ENCODE data around the gene PHACTR1. TPM values are rescaled to one million over a fixed set of nuclear protein-coding genes. Genes with fewer than 3 reads are reported as not detected.
A peak's percentile ranks its signal among the peaks of the same experiment; 100 is the strongest.

Gene PHACTR1
- total RNA-seq, 1 experiment from 2014 or later: not detected

DNA sequence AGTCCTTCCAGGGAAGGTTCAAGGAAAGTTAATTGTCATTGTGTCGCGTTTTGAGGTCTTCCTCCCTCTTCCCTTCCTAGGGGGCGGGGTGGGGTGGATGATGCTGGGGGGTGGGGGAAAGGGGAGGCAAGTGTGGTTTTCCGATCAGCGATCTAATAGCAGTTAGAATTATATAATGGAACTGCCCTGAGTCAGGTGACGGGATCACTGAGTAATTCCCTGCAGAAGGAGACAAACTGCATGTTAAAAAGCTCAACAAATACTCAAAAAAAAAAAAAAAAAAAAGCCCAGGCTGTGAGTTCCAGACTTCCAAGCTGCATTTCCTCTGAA is 240.4 kb downstream of the PHACTR1 start:
- in situ Hi-C loops (cut with HindIII; ENCODE audit: low pct_unique_long_range_greater_than_20kb, low sequenced_read_pairs): no loop called here
- DNase-seq (ENCODE audit: low read depth): no peak

DNA sequence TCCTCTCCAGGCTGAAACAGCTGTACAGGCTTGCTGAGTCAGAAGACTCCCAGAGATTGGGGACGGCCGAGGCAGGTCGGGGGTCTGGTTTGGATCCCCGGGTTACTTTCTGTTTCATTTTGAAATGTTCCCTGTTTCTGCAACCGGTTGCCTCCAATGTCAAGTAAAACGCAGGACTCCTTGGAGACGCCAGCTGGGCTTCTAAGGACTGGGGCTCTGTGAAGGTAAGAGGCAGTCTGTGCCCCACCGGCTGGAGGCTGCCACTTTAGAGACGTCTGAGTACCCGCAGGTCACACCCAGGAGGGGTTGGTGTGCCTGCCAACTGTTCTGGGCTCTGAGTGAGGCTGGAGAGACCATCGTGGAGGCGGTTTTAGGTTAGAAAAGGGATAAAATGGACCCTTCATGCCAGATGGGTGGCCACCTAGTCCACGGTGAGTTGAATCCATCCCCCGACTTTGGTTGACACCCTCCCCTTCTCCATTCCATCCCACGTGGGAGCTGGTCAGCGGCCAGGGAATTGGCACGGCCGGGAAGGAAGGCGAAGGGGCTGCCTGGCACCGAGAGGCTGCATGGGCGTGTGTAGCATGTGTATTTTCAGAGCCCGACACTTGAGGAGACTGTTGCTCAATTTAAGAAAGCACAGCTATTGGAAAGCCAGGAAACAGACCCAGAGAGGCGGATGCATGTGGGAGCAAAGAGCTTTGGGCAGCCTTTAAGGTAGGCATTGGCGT is 240.9 kb downstream of the PHACTR1 start:
- no peak for DNase-seq (ENCODE audit: low read depth)
- in situ Hi-C loops (cut with HindIII; ENCODE audit: low pct_unique_long_range_greater_than_20kb, low sequenced_read_pairs): no loop called here

DNA sequence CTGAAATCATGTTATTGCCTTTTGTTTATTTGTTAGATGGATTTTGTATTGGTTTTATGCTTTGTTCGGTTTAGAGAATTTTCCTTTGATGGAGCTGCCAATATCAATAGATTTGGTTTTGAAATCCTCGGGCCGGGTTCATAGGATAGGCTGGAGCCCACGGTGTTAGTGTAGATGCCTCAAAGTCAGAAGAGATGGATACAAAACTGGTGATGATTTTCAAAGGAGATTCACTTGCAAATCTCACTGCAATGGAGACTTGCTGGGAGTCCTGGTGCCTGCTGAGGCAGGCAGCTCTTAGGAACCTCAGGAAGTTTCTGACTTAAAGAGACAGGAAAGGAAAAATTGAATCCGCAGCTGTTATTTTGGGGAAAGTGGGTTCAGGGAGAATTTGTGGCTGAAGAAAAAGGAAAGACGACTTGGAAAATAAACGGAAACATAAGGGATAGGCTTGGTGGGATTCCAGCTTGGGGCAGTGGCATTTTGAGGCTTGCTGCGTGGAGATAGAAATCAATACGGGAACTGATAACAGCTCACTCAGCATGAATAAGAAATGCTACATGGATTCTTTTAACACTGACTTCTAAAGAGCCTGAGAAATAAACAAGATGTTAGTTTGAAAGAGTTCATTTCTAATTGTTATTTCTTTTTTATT is 241.6 kb downstream of the PHACTR1 start:
- no peak for DNase-seq (ENCODE audit: low read depth)

DNA sequence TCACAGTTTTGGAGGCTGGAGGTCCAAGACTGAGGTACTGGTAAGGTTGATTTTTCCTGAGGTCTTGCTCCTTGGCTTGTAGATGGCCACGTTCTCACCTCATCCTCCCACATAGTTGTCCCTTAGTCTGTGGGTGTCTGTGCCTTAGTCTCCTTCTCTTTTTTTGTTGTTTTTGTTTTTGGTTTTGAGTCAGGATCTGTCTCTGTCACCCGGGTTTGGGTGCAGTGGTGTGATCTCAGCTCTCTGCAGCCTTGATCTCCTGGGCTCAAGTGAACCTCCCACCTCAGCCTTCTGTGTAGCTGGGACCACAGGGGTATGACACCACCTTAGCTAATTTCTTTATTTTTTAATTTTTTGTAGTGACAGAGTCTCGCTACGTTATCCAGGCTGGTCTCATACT is 245.2 kb downstream of the PHACTR1 start:
- in situ Hi-C loops (cut with HindIII; ENCODE audit: low pct_unique_long_range_greater_than_20kb, low sequenced_read_pairs): no loop called here

More for the DNA sequence above, 241.6 kb downstream of the PHACTR1 start:
- in situ Hi-C loops (cut with HindIII; ENCODE audit: low pct_unique_long_range_greater_than_20kb, low sequenced_read_pairs): no loop called here

DNA sequence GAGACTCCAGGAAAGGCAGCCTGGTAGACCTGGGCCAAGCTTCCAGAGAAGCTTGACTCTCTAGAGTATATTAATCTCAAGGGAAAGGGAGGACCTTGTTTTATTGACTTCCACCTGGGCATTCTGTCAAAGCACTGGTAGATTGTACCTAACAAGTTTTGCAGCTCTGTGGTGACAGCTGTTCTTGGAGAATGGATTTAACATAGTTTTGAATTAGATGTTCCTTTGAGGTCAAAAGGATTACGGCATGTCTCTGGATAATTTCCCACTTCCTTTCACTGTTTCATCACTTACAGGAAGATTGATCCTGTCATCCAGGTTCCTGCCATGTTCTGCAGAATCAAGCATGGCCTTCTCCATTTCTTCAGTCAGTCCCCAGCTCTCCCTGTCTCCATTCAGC is 246.0 kb downstream of the PHACTR1 start:
- in situ Hi-C loops (cut with HindIII; ENCODE audit: low pct_unique_long_range_greater_than_20kb, low sequenced_read_pairs): no loop called here

More for the DNA sequence above, 245.2 kb downstream of the PHACTR1 start:
- DNase-seq (ENCODE audit: low read depth): no peak

DNA sequence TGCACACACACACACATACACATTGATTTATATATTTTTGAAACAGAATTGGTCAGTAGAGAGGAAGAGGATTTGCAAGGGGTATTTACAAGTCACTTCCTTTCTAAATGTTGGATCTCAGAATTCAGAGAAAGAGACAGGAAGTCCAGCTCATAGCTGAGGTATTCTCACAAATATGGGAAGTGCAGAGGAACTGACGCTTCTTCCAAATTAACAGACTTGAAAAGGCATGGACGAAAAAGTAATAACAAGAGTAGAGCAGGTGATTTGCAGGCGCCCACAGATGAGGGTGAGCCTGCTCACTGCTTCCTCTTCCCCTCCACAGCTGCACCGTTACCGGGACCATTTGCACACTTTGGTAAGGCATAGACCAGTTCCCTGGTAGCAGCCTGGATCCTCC is 246.4 kb downstream of the PHACTR1 start:
- DNase-seq (ENCODE audit: low read depth): no peak
- in situ Hi-C loops (cut with HindIII; ENCODE audit: low pct_unique_long_range_greater_than_20kb, low sequenced_read_pairs): no loop called here

More for the DNA sequence above, 246.0 kb downstream of the PHACTR1 start:
- no peak for DNase-seq (ENCODE audit: low read depth)

DNA sequence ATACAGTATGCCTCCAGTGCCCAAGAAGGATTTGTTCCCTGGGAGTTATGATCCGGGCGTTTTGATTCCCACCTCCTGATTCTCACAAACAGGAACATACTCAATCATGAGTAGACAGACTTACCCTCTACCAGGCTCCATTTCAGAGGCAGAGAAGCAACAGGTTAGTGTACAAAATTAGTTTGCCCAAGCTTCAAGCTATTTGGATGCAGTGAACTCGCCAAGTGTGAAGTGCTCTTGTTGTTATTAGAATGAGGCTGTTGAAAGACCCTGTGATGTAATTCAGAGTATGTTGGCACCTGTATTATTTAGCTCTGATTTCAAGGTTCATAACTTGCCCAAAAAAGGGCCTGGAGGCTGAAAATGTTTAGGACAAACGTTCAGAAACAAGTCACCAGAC is 247.0 kb downstream of the PHACTR1 start:
- in situ Hi-C loops (cut with HindIII; ENCODE audit: low pct_unique_long_range_greater_than_20kb, low sequenced_read_pairs): no loop called here

DNA sequence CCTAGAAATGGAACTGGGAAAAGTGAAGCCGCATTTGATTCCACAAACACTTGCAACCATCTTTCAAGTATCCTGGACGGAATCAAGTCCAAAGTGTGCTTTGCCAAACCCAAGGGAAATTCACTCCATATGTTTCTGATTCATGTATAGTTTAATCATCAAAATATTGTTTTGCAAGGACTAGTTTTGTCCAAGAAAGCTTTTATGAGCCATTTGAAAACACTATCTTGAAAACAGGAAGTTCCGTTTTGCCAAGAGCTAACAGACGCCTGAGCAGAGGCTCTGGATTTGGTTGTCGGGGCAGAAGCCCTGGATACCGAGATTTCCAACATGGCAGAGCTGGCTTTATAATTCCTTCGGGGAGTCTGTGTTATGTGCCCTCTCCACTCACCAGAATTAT is 251.1 kb downstream of the PHACTR1 start:
- in situ Hi-C loops (cut with HindIII; ENCODE audit: low pct_unique_long_range_greater_than_20kb, low sequenced_read_pairs): no loop called here
- no peak for DNase-seq (ENCODE audit: low read depth)

More for the DNA sequence above, 247.0 kb downstream of the PHACTR1 start:
- DNase-seq (ENCODE audit: low read depth): no peak

DNA sequence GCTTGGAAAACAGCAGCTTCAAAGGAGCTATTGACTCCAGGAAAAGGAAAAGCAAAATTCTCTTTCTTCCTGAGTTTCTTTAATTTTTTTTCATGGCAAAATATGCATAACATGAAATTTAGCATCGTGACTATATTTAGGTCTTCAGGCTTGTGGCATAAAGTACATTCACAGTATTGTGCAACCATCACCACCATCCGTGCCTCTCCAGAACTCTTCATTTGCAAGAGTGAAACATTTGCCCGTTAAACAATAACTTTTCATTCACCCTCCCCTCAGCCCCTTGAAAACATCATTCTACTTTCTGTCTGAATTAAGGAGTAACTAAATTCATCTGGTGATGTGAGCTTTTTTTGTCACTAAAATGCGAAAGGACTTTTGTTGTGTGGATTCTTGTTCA is 251.7 kb downstream of the PHACTR1 start:
- in situ Hi-C loops (cut with HindIII; ENCODE audit: low pct_unique_long_range_greater_than_20kb, low sequenced_read_pairs): no loop called here
- DNase-seq (ENCODE audit: low read depth): no peak

DNA sequence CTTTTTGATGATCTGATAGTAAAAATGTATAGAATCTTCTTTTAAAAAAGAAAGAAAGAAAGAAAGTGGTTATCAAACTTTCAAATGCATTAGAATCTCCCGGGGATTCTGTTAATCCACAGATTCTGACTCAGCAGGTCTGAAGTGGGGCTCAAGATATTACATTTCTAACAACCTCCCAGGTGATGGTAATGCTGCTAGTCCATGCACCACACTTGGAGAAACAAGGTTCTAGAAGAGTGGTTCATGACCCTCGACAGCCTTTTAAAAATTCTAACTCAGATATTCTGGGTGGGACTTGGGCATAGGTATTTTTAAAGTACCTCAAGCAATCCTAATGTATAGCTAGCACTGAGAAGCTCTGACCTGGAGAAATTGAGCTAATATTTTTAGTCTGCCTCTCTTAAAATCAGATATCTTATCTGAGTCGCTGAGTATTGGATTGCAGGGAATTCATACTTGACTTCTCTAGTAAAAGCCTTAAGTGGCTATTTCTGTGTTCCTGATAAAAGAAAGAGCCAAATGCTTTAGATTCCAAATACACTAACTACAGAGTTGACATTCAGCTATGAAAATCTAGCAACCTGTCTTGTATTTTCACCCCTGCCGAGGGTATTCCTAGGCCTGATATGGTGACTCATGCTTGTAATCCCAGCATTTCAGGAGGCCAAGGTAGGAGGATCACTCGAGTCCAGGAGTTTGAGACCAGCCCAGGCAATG is 252.4 kb downstream of the PHACTR1 start:
- in situ Hi-C loops (cut with HindIII; ENCODE audit: low pct_unique_long_range_greater_than_20kb, low sequenced_read_pairs): no loop called here
- DNase-seq (ENCODE audit: low read depth): no peak

DNA sequence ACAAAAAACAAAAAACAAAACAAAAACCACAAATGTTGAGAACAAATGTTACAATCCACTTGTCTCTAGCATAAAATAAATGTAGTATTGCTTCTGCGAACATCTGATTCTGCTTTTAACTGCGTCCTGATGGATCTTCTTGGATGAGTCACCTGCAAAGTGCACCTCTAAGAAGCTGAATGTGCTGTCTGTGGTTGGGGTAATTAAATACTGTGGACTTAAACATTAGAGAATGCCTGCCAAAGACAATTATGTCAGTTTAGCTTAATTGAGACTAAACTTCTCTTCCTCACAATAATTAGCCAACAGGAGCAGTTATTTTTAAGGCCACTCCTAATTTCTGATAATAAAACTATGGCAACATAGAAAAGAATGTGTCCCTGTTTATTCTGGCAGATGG is 253.4 kb downstream of the PHACTR1 start:
- in situ Hi-C loops (cut with HindIII; ENCODE audit: low pct_unique_long_range_greater_than_20kb, low sequenced_read_pairs): no loop called here
- DNase-seq (ENCODE audit: low read depth): no peak

DNA sequence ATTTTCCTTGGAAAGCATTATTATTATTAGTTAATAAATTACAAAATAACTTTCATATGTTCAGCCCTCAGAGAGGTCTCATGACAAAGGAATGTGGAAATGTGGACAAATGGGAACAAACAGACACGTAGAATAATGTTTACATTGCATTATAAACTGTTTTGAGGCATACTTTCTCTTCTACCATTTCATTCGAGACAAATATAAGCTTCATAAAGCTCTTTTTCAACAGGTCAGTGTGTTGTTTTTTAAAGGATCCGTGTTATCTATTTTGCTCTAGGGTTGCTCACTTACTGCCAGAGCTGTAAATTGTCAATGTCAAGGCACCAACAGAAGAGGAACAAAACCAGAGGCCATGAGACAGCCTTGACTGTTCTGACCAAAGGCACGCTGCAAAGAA is 256.8 kb downstream of the PHACTR1 start:
- in situ Hi-C loops (cut with HindIII; ENCODE audit: low pct_unique_long_range_greater_than_20kb, low sequenced_read_pairs): no loop called here
- DNase-seq (ENCODE audit: low read depth): peak; percentile 30

DNA sequence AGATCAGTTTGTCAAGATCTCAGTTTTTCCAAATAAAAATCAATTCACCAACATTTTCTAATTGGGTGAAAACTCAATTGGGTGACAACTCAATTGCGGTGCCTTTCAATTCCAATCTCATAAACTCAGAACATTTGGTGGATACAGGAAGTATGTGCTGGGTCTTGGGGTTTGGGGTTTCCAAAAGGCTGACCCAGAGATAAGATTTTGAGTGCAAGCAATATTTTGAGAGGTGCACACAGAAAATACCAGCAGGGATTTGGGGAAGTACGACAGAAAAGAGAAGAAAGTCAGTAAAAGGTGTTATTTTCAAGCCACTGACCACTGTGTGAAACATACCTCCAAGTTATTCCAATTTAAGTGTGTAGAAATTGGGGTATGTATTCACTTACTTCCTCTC is 258.0 kb downstream of the PHACTR1 start:
- no peak for DNase-seq (ENCODE audit: low read depth)
- in situ Hi-C loops (cut with HindIII; ENCODE audit: low pct_unique_long_range_greater_than_20kb, low sequenced_read_pairs): no loop called here

DNA sequence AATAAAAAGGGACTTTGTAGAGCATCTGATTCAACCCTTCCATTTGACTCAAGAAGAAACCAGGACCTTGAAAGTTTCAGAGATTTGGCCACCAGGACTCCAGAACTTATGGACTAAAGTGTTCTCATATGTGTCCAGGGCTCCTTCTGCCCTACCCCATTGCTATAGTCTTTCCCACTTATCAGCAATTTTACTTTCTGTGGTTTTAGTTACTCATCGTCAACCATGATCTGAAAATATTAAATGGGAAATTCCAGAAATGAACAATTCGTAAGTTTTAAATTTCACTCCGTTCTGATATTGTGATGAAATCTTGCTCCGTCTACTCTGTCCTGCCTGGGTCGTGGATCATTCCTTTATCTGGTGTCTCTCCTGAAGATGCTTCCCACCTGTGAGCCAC is 259.8 kb downstream of the PHACTR1 start:
- no peak for DNase-seq (ENCODE audit: low read depth)
- in situ Hi-C loops (cut with HindIII; ENCODE audit: low pct_unique_long_range_greater_than_20kb, low sequenced_read_pairs): no loop called here

DNA sequence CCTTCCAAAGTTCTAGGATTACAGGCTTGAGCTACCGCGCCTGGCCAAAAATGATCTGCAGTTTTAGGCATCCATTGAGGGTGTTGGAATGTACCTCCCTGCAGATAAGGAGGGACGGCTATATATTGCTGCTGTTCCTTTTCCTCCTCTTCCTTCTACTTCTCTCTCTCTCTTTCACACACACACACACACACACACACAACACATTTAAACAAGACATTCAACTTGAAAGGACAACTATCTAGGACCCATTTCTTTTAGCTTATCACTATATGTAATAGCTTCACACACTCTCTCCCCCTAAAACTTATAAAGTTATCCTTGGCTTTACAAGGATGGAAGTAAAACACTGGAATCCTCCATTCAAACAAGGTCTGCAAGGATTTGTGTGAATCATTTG is 260.6 kb downstream of the PHACTR1 start:
- DNase-seq (ENCODE audit: low read depth): no peak
- in situ Hi-C loops (cut with HindIII; ENCODE audit: low pct_unique_long_range_greater_than_20kb, low sequenced_read_pairs): no loop called here

DNA sequence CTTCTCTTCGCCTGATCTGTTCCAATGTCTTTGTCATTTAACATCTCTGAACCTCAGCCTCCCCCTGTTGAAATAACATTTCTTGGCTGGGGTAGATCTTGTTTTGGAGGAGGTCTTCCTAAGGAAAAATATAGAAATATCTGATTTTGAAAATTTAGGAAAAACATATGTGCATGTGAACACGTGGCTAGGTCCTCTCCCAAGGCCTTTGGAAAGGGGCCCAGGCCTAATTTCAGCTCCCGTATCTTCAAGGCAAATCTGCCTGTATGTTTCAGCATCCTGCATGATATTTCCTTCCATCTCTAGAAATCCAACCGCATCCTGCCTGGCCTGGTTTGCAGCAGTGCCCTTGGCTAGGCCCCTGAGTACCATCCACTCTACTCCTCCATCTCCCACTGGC is 261.2 kb downstream of the PHACTR1 start:
- in situ Hi-C loops (cut with HindIII; ENCODE audit: low pct_unique_long_range_greater_than_20kb, low sequenced_read_pairs): no loop called here
- no peak for DNase-seq (ENCODE audit: low read depth)

DNA sequence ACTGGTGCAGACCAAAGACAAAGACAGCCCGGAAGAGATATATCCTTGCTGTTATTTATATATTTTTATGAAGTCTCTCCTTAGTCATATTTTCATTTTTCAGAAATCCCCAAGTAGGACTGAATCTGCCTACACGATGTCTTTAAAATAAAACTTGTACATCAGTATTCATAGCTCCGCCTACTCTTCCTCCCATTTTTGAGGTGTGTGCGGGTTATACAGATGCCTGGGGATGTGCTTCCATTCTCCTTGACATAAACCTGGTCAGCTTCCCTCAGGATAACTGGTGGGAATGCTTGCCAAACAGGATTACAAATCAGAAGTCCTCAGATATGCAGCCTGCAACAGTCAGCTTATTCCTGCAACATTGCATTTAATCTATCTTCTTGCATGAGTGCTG is 264.2 kb downstream of the PHACTR1 start:
- in situ Hi-C loops (cut with HindIII; ENCODE audit: low pct_unique_long_range_greater_than_20kb, low sequenced_read_pairs): no loop called here
- no peak for DNase-seq (ENCODE audit: low read depth)

DNA sequence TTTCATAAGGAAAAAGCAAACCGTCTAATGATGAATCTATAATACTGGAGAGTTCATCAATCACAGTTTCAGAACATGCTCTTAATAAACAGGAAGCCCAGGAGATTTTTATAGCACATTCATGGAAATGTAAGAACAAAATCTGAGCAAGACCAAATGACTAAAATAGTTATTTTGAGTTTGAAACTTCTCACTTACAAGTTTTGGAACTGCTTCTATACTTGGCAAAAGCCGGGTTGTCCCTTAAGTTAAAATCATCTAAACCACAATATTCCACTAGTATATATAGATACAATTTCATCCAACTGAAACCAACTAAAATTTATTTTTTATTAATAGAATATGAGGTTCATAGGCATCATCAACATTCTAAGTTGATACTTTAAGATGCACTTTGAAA is 268.2 kb downstream of the PHACTR1 start:
- in situ Hi-C loops (cut with HindIII; ENCODE audit: low pct_unique_long_range_greater_than_20kb, low sequenced_read_pairs): no loop called here
- no peak for DNase-seq (ENCODE audit: low read depth)

DNA sequence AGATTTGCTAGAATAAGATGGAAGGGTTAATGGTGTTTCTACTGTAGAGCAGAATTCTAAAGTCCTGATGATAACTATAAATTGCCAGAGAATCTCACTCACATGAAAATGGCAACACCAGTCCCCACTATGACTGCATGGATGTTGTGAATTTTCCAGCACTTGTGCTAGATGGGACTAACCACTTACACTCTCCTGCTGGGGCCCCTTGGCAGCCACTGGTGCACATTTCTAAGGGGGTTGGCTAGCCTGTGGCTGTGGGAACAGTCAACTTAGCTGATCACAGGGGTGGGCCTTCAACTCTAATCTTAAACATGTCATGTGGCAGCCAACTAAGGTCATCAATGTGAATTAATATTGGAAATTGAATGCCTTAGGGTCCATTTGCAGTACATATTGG is 271.2 kb downstream of the PHACTR1 start:
- no peak for DNase-seq (ENCODE audit: low read depth)
- in situ Hi-C loops (cut with HindIII; ENCODE audit: low pct_unique_long_range_greater_than_20kb, low sequenced_read_pairs): no loop called here

All from Caki2 (cell line).